GM19328 (cell line): ENCODE results near the gene DUOXA2.
"Not testable (repeated sequence)": the region's sequence is repeated elsewhere in the genome, so short reads cannot be mapped to it uniquely, and the experiment has no call there.

ENCODE experiments used
- ATAC-seq: cut with Tn5 transposase; IDR thresholded peaks from one replicate; pipeline ENCODE4 v1.9.1; 2021; ENCODE audit warnings: mild to moderate bottlenecking, moderate library complexity; ENCODE audit not compliant: unreplicated experiment

DUOXA2 gene

GRCh38 chr15:45094358-45094730, 19.8 kb upstream of the DUOXA2 start:
- ATAC-seq = no peak

GRCh38 chr15:45095661-45096060, 18.5 kb upstream of the DUOXA2 start:
- no peak for ATAC-seq

GRCh38 chr15:45097466-45097865, 16.7 kb upstream of the DUOXA2 start:
- ATAC-seq = no peak

GRCh38 chr15:45099549-45100165, 14.5 kb upstream of the DUOXA2 start:
- ATAC-seq = no peak

GRCh38 chr15:45100884-45101625, 13.1 kb upstream of the DUOXA2 start:
- no peak for ATAC-seq

- ATAC-seq = no peak
These were observed 12.4 kb upstream of the DUOXA2 start for GRCh38 chr15:45101749-45102148.

- no peak for ATAC-seq
These were observed 11.9 kb upstream of the DUOXA2 start for GRCh38 chr15:45102226-45102625.

GRCh38 chr15:45104170-45104569, 10.0 kb upstream of the DUOXA2 start:
- not testable (repeated sequence) for ATAC-seq

GRCh38 chr15:45105586-45105985, 8.5 kb upstream of the DUOXA2 start:
- ATAC-seq = no peak

- no peak for ATAC-seq
These were observed 7.9 kb upstream of the DUOXA2 start for GRCh38 chr15:45106002-45106790.

GRCh38 chr15:45107941-45108630, 6.0 kb upstream of the DUOXA2 start:
- ATAC-seq = no peak

- no peak for ATAC-seq
These were observed 3.8 kb upstream of the DUOXA2 start for GRCh38 chr15:45110256-45110820.

- ATAC-seq = no peak
These were observed 2.6 kb upstream of the DUOXA2 start for GRCh38 chr15:45111390-45112142.

- ATAC-seq = no peak
These were observed 2.0 kb upstream of the DUOXA2 start for GRCh38 chr15:45112143-45112590.

- ATAC-seq = no peak
These were observed 1.3 kb upstream of the DUOXA2 start for GRCh38 chr15:45112591-45113379.

- ATAC-seq = no peak
These were observed 641 bp upstream of the DUOXA2 start for GRCh38 chr15:45113380-45113990.

- no peak for ATAC-seq
These were observed 592 bp downstream of the DUOXA2 start for GRCh38 chr15:45114751-45115085.

- no peak for ATAC-seq
These were observed 1.2 kb downstream of the DUOXA2 start for GRCh38 chr15:45115312-45115820.

- no peak for ATAC-seq
These were observed 1.9 kb downstream of the DUOXA2 start for GRCh38 chr15:45116006-45116481.
